Sciatic nerve (tissue), 2 donors: ENCODE measurements around the gene CDCP2. TPM values are rescaled to one million over a fixed set of nuclear protein-coding genes. Genes with fewer than 3 reads are reported as not detected.

Experiments
- ATAC-seq: fragments of 200-7000 bp; cut with Tn5 transposase; one replicate; pipeline ENCODE4 v1.9.1; 2020; ENCODE audit warnings: mild to moderate bottlenecking, moderate library complexity
- DNase-seq: peaks from one replicate; pipeline ENCODE4 v3.0.0-alpha.2; 2020; ENCODE audit warnings: low spot score
- intact Hi-C: fragments of 100-400 bp; cut with DNase I; formaldehyde crosslinking; loops from one replicate; pipeline ENCODE4 v1.14.2; 2022
- total RNA-seq: library from RNA; stranded (reverse); fragmentation: NEBNext Ultra II Directional; extraction: Animal tissue kit (Norgen Biotek cat#: 25700); gene quantifications from one replicate; pipeline ENCODE4 v1.2.1, GENCODE V29; 2021
- donor health status: DM: no; HTN: no; CAD: no.
- donor health status: DM: no; HTN: no; CAD: no.

CDCP2 gene
- total RNA-seq, 1 donor from 2014 or later, result 0.22 TPM

DNA sequence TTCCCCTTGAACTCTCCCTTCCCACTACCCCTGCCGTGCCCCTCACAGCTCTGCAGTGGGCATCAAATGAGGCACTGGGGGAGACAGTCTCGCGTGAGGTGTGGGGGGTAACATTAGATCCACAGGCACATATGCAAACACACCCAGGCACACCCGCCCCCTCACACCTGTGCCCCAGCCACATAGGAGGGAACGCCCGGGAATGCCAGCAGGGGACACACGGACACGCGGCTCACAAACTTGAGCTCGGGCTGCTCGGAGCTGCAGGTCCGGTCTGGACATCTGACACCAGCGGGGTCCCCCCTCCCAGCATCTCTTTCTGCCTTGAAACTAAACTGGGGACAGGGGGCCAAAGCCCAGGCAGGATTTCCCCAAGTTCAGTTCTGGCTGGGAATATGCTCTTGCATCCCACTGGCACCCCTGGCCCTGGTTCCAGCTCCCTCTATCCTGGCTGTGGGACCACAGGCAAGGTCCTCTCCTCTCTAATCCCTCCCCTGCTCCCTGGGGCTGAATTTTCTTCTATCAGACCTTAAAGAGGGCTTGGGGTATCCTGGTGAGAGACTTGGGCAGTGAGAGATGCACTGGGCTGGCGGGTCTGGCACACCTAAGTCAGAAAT lies 30.6 kb downstream of the CDCP2 start:
- no peak for DNase-seq
- no peak for ATAC-seq
- intact Hi-C loops, result no loop called here

DNA sequence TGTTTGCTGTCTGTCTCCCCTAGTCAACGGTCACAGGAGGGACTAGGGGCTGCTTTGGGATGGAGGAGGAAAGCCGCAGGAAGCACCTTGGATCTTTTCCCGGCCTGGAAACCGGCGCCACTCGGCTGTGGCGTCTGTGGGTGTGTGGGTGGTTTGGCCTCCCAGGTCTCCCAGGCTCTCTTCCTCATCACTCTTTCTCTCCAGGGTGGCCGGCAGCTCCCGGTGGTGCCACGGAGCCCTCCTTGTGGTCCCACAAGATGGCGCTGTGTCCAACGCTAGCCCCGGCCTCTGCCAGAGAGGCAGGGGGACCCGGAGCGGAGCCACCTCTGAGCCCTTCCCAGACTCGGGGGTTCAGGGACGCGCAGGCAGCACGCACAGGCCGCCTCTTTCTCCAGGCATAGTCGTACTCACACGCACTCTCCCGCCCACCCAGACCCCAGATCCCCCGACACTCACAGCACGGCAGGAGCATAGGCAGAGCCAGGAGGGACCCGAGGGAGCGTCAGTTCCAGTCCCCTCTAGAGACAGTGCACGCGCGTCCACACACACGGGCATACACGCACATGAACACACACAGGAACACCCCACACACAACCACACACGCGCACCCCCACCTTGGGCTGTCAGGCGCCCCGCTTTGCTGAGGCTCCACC lies 31.2 kb downstream of the CDCP2 start:
- ATAC-seq (peak; percentile 95), DNase-seq (peak; percentile 92)
- intact Hi-C loops, result no loop called here

- ATAC-seq (no peak), DNase-seq (no peak)
- intact Hi-C loops, result no loop called here
Measured at GRCh38 chr1:54120698-54121481, 31.9 kb downstream of the CDCP2 start.

DNA sequence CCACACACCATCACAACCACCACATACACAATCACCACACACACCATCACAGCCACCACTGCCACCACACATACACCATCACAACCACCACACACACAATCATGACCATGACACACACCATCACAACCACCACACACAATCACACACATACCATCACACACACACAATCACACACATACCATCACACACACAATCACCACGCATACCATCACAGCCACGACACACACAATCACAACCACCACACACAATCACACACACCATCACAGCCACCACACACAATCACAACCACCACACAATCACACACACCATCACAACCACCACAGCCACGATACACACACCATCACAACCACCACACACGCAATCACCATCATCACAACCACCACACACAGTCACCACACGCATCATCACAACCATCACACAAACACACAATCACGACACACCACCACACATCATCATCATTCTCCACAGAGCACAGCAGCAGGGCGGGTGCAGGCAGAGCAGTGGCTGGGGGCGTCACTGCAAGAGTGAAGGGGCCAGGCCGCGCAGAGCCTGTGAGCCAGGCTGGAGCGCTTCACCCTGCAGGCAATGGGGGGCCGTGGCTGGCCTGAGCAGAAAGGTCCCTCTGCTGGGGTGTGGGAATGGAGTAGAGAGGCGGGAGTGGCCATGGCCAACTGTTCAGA lies 32.6 kb downstream of the CDCP2 start:
- no peak for DNase-seq
- no peak for ATAC-seq

GRCh38 chr1:54118704-54119103 lies 34.1 kb downstream of the CDCP2 start:
- ATAC-seq, result no peak
- no peak for DNase-seq
- intact Hi-C loops, result no loop called here

More for the DNA sequence above, 32.6 kb downstream of the CDCP2 start:
- intact Hi-C loops, result no loop called here

DNA sequence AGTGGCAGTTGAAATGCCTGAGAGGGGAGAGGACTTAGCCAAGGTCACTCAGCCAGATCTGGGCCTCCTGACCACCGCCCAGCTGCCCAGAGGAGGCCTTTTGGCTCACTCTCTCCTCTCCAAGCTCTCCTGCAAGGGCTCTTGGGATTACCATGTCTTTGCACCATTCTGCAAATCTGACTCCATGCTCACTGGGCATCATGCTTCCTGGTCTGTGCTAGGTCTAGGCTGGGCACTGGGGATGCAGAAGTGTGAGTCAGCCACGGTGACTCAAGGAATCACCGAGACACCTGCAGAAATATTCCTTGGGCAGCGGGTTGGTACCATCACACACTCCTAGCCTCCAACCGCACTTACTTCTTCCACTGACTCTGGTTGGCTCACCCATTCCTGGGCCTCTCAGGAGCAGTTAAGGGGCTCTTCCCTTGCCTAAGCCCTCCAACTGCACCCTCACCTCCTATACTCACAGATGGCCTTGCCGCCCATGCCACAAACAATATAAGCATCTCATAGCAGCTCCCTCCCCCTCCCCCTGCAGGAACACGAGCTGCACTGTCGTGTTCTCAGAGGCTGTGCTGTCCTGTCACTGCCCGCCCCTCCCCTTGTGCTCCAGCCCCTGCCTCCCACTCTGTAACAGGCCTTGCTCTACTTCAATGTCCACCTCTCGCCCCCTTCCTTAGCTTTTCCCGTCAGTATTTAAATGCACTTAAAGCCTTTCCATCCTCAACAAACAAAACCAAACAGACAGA lies 34.8 kb downstream of the CDCP2 start:
- ATAC-seq (no peak), DNase-seq (no peak)
- intact Hi-C loops, result no loop called here

- intact Hi-C loops, result no loop called here
- ATAC-seq (no peak), DNase-seq (no peak)
Measured at GRCh38 chr1:54115520-54115919, 37.3 kb downstream of the CDCP2 start.

DNA sequence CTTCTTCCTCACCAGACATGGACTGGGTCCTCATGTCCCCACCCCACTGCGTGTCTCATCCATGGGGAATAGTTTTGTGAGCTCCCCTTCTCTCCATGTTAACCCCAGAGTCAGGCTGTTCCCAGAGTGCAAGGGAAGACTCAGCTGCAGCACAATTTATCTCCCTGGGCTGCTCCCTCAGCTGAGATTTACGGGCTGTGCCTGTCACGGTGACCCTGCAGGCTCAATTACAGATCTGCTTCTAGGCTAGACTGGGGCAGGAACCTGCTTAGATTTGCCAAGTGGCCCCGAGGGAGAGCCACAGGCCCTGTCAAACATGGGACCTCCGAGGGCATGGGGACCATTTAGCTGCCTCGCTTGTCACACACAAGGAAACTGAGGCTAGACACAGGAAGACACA lies 37.8 kb downstream of the CDCP2 start:
- intact Hi-C loops, result loop anchor here (5.0 kb wide), 1 partner anchor 1668 kb away; no protein-coding TSS in a partner anchor
- ATAC-seq, result no peak
- peak; percentile 33 for DNase-seq

- intact Hi-C loops, result loop anchor here (5.0 kb wide), 1 partner anchor 1667 kb away; no protein-coding TSS in a partner anchor
- ATAC-seq (no peak), DNase-seq (no peak)
Measured at GRCh38 chr1:54114001-54114400, 38.8 kb downstream of the CDCP2 start.

DNA sequence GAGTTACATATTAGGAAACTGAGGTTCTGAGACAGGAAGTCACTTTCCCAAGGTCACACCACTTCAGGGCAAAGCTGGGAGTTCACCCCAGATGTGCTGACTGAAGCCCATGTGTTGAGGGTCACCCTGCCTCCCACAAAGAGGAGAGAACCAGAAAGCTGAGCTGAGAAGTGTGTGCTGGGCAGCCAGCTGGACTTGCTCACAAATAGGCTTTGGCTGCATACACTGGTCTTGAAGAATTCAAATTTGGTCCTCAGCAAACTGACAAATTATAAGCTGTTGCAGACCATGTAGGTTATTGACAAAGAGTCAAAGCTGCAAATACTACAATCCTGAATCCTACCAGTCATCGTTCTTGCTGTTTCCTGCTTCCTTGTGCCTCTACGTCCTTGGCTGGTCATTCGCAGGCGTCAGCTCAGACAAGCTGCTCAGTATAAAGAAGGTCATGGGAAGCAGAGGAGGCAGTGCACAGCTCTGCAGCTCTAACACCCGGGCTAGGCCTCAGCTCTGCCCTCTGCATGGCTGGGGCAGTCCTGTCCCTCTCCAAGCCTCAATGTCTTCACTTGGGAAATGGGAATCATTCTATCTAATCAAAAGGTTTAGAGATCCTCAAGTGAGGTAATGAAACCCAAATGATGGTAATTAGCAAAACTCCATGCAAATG lies 40.0 kb downstream of the CDCP2 start:
- intact Hi-C loops, result loop anchor here (5.0 kb wide), 1 partner anchor 1666 kb away; no protein-coding TSS in a partner anchor
- DNase-seq (no peak), ATAC-seq (no peak)

DNA sequence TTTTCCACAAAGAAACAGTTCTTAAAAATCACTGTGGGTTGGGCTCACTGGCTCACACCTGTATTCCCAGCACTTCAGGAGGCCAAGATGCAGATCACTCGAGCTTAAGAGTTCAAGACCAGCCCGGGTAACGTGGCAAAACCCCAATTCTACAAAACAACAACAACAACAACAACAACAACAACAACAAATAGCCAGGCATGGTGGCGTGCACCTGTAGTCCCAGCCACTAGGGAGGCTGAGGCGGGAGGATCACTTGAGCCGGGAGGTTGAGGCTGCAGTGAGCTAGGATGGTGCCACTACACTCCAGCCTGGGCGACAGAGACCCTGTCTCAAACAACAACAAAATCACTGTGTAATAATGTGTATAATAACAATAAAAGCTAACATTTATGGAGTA lies 40.8 kb downstream of the CDCP2 start:
- ATAC-seq (no peak), DNase-seq (no peak)
- intact Hi-C loops, result loop anchor here (5.0 kb wide), 1 partner anchor 1665 kb away; no protein-coding TSS in a partner anchor

- no peak for ATAC-seq
- intact Hi-C loops, result loop anchor here (5.0 kb wide), 1 partner anchor 1664 kb away; no protein-coding TSS in a partner anchor
- DNase-seq, result no peak
Measured at GRCh38 chr1:54111624-54112023, 41.2 kb downstream of the CDCP2 start.

GRCh38 chr1:54110996-54111395 lies 41.8 kb downstream of the CDCP2 start:
- DNase-seq (no peak), ATAC-seq (no peak)
- intact Hi-C loops, result loop anchor here (5.0 kb wide), 1 partner anchor 1664 kb away; no protein-coding TSS in a partner anchor

- intact Hi-C loops, result loop anchor here (5.0 kb wide), 1 partner anchor 1662 kb away; no protein-coding TSS in a partner anchor
- no peak for ATAC-seq
- DNase-seq, result no peak
Measured at GRCh38 chr1:54109129-54110090, 43.4 kb downstream of the CDCP2 start.

- intact Hi-C loops, result no loop called here
- DNase-seq (no peak), ATAC-seq (no peak)
Measured at GRCh38 chr1:54108156-54108555, 44.6 kb downstream of the CDCP2 start.

DNA sequence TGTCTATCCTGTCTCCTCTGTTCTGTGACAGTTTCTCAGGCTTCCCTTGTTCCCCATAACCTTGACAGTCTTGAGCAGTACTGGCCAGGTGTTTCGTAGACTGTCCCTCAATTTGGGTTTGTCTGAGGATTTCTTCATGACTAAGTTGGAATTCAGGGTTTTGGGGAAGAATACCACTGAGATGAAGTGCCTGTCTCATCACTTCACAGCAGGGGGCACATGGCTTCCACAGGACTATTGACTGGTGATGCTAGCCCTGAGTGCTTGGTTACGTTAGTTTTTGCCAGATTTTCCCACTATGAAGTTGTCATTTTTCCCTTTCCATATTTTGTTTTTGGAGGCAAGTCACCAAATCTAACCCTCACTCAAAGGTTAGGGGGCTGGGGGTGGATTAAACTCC lies 45.7 kb downstream of the CDCP2 start:
- DNase-seq (no peak), ATAC-seq (no peak)
- intact Hi-C loops, result no loop called here

DNA sequence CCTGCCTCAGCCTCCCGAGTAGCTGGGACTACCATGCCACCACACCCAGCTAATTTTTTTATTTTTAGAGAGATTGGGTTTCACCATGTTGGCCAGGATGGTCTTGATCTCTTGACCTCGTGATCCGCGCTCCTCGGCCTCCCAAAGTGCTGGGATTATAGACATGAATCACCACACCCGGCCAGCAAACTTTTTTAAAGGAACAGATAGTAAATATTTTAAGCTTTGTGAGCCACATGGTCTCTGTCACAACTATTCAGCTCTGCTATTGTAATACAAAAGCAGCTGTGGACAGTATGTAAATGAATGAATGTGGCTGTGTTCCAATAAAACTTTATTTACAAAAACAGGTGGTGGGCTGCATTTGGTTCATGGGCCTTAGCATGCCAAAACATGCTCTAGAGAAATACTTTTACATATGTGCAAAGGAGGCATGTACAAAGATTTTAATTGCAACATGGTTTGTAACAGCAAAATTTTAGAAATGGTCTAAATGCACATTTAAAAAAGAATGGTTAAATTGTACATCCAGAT lies 47.0 kb downstream of the CDCP2 start:
- DNase-seq (no peak), ATAC-seq (no peak)
- intact Hi-C loops, result no loop called here
